ENCODE results near the gene LRRC38.

The LRRC38 gene

GRCh38 chr1:13516606-13517005, 2.8 kb upstream of the LRRC38 start:
- DNase-seq = no peak

- DNase-seq = no peak
Measured at GRCh38 chr1:13514821-13515220, 1.0 kb upstream of the LRRC38 start.

GRCh38 chr1:13513063-13513894, 524 bp downstream of the LRRC38 start:
- no peak for DNase-seq

GRCh38 chr1:13512472-13512871, 1.3 kb downstream of the LRRC38 start:
- no peak for DNase-seq

DNA sequence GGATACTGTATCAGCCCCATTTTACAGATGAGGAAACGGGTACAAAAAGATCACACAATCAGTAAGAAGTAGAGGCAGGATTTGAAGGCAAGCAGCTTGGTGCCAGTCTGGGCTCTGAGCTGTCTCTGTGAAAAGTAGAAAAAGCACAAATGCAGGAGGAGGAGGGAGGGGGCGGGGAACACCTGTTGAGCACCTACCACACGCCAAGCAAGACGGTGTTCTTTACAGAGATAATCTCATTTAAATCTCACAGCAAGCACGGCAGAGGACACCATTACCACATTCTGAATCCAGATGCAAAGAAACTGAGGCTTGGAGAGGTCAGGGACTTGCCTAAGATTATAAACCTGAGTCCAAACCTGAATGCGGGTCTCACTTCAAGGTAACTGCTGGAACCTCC, 3.3 kb downstream of the LRRC38 start:
- no peak for DNase-seq

DNA sequence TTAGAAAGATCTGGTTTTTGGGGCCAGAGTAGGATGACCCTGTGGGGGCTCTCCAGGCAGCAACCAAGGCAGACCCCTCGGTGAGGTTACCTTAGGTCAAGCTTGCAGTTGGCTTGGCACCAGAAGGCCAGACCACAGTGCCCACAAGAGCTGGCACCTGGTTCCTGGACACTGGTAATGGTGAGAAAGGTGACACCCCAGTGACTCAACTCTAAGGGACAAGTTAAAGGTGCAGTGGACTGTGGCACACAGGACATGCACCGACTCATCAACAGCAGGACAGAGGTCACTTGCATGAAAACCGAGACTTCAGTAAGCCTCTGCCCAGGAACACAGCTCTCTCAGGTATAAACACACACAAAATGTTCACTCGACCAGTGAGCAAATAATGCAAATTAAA, 6.7 kb downstream of the LRRC38 start:
- no peak for DNase-seq

DNA sequence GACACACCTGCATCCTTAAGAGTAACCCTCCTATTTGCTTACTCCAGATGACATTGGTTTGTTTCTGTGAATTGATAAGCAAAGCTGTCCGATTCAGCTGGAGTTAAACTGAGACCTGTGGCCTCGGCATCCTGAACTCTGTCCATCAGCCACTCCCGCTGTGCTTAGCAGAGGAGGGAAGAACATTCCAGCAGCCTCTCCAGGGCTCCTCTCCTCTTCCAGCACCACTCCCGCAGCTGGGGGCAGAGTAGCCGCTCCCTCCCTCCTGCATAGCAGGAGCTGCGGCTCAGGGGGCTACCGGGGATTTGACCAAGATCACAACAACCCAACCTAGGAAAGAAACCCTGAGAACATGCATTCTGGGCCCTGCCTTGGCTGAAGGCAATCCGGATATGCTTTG, 8.8 kb downstream of the LRRC38 start:
- no peak for DNase-seq

DNA sequence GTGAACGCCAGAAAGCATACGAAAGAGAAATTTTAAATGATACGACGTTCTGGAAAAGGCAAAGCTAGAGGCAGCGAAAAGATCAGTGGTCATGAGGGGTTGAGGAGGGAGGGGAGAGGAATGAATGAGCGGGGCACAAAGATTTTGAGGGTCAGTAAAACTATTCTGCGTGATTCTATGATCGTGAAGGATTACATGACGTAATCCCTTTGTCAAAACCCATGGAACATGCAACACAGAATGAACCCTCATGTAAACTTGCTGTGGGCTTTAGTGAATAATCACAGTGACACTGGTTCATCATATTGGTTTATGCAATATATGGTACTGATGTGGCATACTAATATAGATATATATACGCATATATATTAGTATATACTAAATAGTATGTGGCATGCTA, 13.0 kb downstream of the LRRC38 start:
- no peak for DNase-seq

GRCh38 chr1:13499422-13499821, 14.4 kb downstream of the LRRC38 start:
- no peak for DNase-seq

GRCh38 chr1:13498553-13498952, 15.2 kb downstream of the LRRC38 start:
- DNase-seq = no peak

DNA sequence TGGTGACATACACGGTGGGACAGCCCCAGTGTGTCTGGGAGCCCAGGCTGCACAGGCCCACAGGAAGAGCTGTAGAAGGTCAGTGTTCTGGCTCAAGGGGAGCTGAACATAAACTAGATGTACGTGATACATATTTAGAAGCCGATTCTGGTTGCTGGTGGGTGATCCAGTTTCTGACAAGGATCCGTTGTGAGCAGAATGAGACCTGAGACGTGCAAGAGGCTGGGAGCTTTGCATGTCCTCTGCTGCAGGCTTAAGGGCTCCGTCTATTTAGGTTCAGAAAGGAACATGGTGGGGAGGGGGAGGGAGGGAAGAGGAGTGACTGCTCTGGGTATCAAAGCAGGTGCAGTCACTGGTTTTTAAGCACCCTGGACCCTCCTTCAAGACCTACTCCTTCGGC, 18.6 kb downstream of the LRRC38 start:
- no peak for DNase-seq

DNA sequence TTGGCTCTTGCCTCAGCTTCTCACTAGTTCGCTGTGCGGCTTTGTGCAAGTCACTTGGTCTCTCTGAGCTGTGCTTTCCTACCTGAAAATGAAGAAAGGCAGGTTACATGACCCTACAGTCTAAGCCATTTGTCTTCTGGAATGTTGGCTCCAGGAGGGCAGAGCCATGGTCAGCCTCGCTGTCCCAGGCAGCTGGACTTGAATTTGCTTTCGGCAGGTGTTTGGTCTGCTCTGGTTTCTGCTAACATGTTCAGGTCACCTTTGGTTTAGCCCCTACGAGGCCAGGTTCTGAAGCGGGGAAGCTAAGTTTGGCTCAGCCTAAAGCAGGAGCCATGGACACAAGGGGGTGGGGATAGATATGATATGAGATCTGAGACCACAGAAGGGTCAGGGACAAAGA, 19.1 kb downstream of the LRRC38 start:
- DNase-seq = no peak

- DNase-seq = no peak
Measured at GRCh38 chr1:13494025-13494424, 19.8 kb downstream of the LRRC38 start.

GRCh38 chr1:13492711-13493110, 21.1 kb downstream of the LRRC38 start:
- DNase-seq = no peak

DNA sequence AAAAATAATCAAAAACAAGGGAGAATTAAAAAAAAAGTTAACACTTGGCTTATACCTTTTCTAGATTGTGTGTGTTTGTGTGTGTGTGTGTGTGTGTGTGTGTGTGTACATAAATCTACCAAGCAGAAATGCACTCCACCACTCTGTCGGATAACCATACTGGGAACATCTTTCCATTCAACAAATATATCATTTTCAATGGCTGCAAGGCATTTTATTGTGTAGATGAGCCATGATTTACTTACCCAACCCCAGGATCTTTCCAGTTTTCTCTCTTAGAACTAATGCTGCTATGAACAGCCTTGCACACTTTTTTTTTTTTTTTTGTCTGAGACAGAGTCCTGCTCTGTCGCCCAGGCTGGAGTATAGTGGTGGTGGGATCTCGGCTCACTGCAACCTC, 25.8 kb downstream of the LRRC38 start:
- DNase-seq = no peak

DNA sequence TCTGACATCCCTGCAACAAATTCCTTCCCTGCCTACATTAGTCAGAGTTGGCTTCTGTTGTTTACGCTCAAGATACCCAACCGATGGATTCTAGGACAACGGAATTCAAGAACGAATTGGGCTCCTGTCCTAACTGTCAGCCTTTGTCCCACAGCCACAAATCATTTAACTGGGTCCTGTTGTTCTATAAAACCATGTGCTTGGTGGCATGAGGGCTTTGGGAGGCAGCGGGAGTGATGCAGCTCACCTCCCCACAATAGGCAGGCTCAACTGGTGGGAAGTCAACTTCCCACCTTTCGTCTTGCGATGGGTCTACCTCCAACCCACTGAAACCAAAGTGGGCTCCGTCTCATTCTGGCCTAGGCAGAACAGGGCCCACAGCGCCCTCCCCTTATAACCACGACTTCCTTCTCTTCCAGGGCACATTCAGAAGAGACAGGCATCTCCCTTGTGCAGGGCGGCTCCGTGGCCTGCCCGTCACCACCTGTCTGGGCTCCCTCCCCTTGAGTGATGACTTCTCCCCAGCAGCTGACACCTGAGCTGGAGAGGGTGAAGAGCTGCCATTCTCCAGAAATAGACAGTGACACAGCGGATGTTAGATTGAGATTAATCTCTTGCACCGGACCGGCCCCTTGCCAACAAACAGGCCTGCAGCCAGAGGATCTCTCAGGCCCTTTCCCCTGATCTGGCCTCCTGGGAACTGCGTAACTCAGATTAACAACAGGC, 26.5 kb downstream of the LRRC38 start:
- DNase-seq = no peak

DNA sequence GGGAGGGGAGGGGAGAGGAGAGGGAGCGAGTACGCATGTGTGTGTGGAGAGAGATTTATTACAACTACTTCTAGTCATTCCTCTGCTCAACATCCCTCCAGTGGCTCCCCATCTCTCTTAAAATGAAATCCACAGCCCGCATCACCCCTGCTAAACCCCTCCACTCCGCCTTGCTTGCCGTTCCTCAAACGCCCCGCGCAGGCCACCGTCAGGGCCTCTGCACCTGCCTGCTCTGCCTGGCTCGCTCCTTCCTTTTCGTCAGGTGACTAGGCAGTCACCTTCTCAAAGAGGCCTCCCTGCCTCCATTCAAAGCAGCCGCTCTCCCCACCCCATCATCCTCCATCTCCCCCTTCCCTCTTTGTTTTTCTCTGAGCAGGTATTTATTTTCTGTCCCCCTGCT, 29.9 kb downstream of the LRRC38 start:
- DNase-seq = no peak

DNA sequence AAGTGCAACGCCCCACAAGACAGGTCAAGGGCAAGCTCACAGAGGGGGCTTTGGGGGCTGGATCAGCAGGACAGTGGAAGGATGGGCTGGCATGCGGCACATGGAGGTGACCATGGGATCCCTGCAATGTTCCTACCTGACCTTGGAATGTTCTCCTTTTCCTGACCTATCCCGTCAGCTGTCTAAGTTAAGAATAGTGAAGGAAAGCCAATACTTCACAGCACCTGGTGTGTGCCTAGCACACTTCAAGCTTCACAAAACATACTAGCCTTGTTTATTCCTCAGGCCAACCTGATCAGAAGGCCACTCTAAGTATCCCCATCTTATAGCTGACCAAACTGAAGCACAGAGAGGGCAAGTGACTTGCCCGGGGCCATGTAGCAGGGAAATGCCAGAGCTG, 31.2 kb downstream of the LRRC38 start:
- DNase-seq = no peak

GRCh38 chr1:13479171-13479856, 34.5 kb downstream of the LRRC38 start:
- DNase-seq = no peak

- DNase-seq = no peak
Measured at GRCh38 chr1:13478692-13479091, 35.1 kb downstream of the LRRC38 start.

- DNase-seq = peak; percentile 16
Measured at GRCh38 chr1:13469343-13469742, 44.5 kb downstream of the LRRC38 start.

DNA sequence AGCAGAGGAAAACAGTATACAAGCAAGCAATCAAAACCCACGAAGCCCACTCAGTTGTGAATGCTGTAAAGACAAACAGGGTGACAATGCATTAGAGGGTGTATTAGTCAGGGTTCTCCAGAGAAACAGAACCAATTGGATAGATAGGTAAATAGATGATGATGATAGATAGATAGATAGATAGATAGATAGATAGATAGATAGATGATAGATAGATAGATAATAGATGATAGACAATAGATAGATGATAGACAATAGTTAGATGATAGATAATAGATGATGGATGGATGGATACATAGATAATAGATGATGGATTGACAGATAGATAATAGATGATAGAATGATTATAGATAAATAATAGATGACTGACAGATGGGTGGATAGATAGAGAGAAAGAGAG, 48.3 kb downstream of the LRRC38 start:
- no peak for DNase-seq

DNA sequence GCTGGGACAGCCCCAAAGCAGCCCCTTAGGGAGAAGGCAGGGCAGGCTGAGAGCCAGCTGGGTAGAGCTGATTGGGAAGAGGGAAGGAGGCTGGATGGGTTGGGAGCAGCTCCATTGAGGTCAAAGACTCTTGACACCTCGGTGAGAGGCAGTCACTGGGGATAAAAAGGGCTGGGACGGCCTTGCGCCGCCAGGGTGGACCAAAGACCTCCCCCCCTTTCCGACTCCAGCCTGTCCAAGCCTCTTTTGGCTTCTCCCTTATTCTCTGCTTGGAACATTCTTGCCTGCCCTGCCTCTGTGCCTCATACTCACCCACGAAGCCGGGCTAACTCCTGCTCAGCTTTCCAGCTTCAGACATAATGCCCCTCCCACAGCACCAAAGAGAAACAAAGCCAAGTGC, 51.1 kb downstream of the LRRC38 start:
- DNase-seq = no peak

DNA sequence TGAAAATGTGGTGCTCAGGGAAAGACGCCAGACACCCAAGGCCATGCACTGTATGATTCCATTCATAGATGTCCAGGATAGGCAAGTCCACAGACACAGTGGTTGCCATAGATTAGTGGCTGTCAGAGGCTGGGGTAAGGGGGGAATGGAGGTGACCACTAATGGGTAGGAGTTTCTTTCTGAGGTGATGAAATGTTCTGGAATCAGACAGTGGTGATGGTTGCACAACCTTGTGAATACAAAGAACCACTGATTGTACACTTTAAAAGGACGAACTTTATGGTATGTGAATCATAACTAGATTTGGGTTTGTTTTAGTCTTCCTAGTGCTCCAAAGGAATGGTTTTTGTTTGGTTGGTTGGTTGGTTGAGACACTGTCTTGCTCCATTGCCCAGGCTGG, 51.8 kb downstream of the LRRC38 start:
- no peak for DNase-seq
